B cell (primary cell): ENCODE data around the gene BEGAIN. TPM values are rescaled to one million over a fixed set of nuclear protein-coding genes. Genes with fewer than 3 reads are reported as not detected.

Source experiments
- ATAC-seq: fragments of 200-7000 bp; cut with Tn5 transposase; one replicate; pipeline ENCODE4 v1.10.0; 2021; ENCODE audit warnings: low read depth, mild to moderate bottlenecking, moderate number of reproducible peaks, moderate library complexity
- CTCF ChIA-PET: fragments of 350-600 bp; sonication (Branson Sonifier 250); formaldehyde crosslinking; loops from one replicate; lab custom pipeline; 2021; ENCODE audit warnings: antibody characterized with exemption, inconsistent platforms; lab: Charles Lee
- POLR2A ChIA-PET: fragments of 350-600 bp; sonication (Branson Sonifier 250); formaldehyde crosslinking; loops from one replicate; lab custom pipeline; 2021; ENCODE audit warnings: antibody characterized with exemption; lab: Charles Lee
- DNase-seq: peaks from one replicate; pipeline ENCODE4 v3.0.0; 2013
- H2AFZ ChIP-seq: 2 replicates; pipeline ENCODE4 v1.6.1; 2012; ENCODE audit warnings: mild to moderate bottlenecking, low read depth, low read length; ENCODE audit not compliant: insufficient read depth, poor library complexity, severe bottlenecking
- H3K27ac ChIP-seq, 2 donors: 1 replicate in 1 of 2; 2 replicates in 1 of 2; pipeline ENCODE4 v1.5.1; 2012 to 2013; ENCODE audit warnings: low read length in 2 of 2, mild to moderate bottlenecking in 2 of 2, moderate library complexity in 1 of 2
- H3K27me3 ChIP-seq, 4 experiments: fragments of 200-600 bp in 1 of 4; sonication (generic) in 1 of 4; replicated peaks in 1 of 4; 1 replicate in 2 of 4; 2 replicates in 2 of 4; pipeline versions ENCODE4 v1.6.1 to v1.7.0; 2013 to 2016; ENCODE audit warnings: low read length in 3 of 4, mild to moderate bottlenecking in 2 of 4, mixed read lengths in 1 of 4, moderate library complexity in 1 of 4; ENCODE audit not compliant: insufficient read depth in 4 of 4, control insufficient read depth in 3 of 4; ENCODE audit errors: control extremely low read depth in 1 of 4
- H3K36me3 ChIP-seq, 2 experiments: replicated peaks in 1 of 2; 1 replicate in 1 of 2; 2 replicates in 1 of 2; pipeline versions ENCODE4 v1.6.1 to v1.7.1; 2013; ENCODE audit warnings: low read length in 1 of 2; ENCODE audit not compliant: insufficient read depth in 2 of 2, control insufficient read depth in 1 of 2; ENCODE audit errors: control extremely low read depth in 1 of 2, extremely low read depth in 1 of 2
- H3K4me1 ChIP-seq, 2 donors: fragments of 200-600 bp in 1 of 2; sonication (generic) in 1 of 2; 1 replicate in 1 of 2; 2 replicates in 1 of 2; pipeline versions ENCODE4 v1.5.1 to v1.6.1; 2013 to 2017; ENCODE audit warnings: low read length in 2 of 2; ENCODE audit not compliant: control insufficient read depth in 2 of 2, insufficient read depth in 2 of 2
- H3K4me2 ChIP-seq: replicated peaks from 2 replicates; pipeline ENCODE3; 2012; ENCODE audit warnings: mild to moderate bottlenecking, low read depth, low read length; ENCODE audit not compliant: poor library complexity, severe bottlenecking
- H3K4me3 ChIP-seq, 5 experiments: fragments of 200-600 bp in 1 of 5; sonication (generic) in 1 of 5; 1 replicate in 3 of 5; 2 replicates in 2 of 5; pipeline versions ENCODE4 v1.5.1 to v1.7.0; 2011 to 2016; ENCODE audit warnings: low read length in 4 of 5, mild to moderate bottlenecking in 4 of 5, low read depth in 2 of 5, control low read depth in 1 of 5, moderate library complexity in 1 of 5; ENCODE audit not compliant: insufficient read depth in 1 of 5; ENCODE audit errors: control extremely low read depth in 1 of 5, extremely low read depth in 1 of 5
- H3K79me2 ChIP-seq: fragments of 200-600 bp; sonication (generic); one replicate; pipeline ENCODE4 v1.6.0; 2016; ENCODE audit warnings: low read length; ENCODE audit not compliant: control insufficient read depth, insufficient read depth
- H3K9ac ChIP-seq: fragments of 200-600 bp; sonication (generic); 2 replicates; pipeline ENCODE4 v1.6.1; 2017; ENCODE audit warnings: mild to moderate bottlenecking, low read length, moderate library complexity
- H3K9me3 ChIP-seq, 3 donors: one replicate each; pipeline versions ENCODE4 v1.6.1 to v1.7.1; 2013; ENCODE audit warnings: low read length in 2 of 3; ENCODE audit not compliant: control insufficient read depth in 2 of 3, insufficient read depth in 1 of 3; ENCODE audit errors: control extremely low read depth in 1 of 3
- H4K20me1 ChIP-seq: 2 replicates; pipeline ENCODE4 v1.6.0; 2012; ENCODE audit warnings: mild to moderate bottlenecking, low read length; ENCODE audit not compliant: insufficient read depth, control insufficient read depth, poor library complexity, severe bottlenecking
- H3K27ac Mint-ChIP-seq: one replicate; pipeline ENCODE4 v1.8.0; 2021; ENCODE audit warnings: mixed read lengths
- H3K27me3 Mint-ChIP-seq: one replicate; pipeline ENCODE4 v1.8.0; 2021; ENCODE audit warnings: mixed read lengths
- H3K4me1 Mint-ChIP-seq: one replicate; pipeline ENCODE4 v1.8.0; 2021; ENCODE audit warnings: mixed read lengths
- H3K4me3 Mint-ChIP-seq: one replicate; pipeline ENCODE4 v1.8.0; 2021; ENCODE audit warnings: mixed read lengths
- H3K9me3 Mint-ChIP-seq: one replicate; pipeline ENCODE4 v1.8.0; 2022; ENCODE audit warnings: mixed read lengths; ENCODE audit not compliant: insufficient read depth
- EZH2 ChIP-seq: IDR thresholded peaks from 2 replicates; pipeline ENCODE4 v1.6.1; 2012; ENCODE audit warnings: borderline replicate concordance, low read depth, mild to moderate bottlenecking, moderate library complexity, low read length; ENCODE audit not compliant: insufficient read depth, poor library complexity, severe bottlenecking
- WGBS: methylation state at CpG from one replicate; pipeline ENCODE4 v1.1.5; 2013; ENCODE audit warnings: missing lambda C conversion rate; ENCODE audit not compliant: insufficient coverage; 5-methylcytosine and 5-hydroxymethylcytosine counted together
- intact Hi-C: fragments of 100-400 bp; cut with micrococcal nuclease; formaldehyde crosslinking; loops from one replicate; pipeline ENCODE4 v1.10.0; 2022
- polyA plus RNA-seq: library from polyadenylated mRNA; depleted of rRNA; stranded (reverse); fragments of >200 nt; gene quantifications from 2 replicates; pipeline ENCODE4 v1.2.3, GENCODE V29; 2012
- total RNA-seq, 2 donors: library from RNA; stranded (reverse); fragments of 120-200 nt in 1 of 2; gene quantifications; 1 replicate in 1 of 2; 2 replicates in 1 of 2; pipeline versions ENCODE4 v1.2.3 to v1.2.4, GENCODE V29; 2013 to 2022
- TF ChIP-seq, protein P1 (sequence below): fragments of 200-600 bp; IDR thresholded peaks from one replicate; pipeline ENCODE4 v1.8.0; 2022; ENCODE audit warnings: antibody characterized with exemption, mild to moderate bottlenecking

The BEGAIN gene
- total and polyA plus RNA-seq, 2 donors (not counting 1 experiment from before 2014, with no cell fraction given), result 4.9 TPM; not detected in 1

DNA sequence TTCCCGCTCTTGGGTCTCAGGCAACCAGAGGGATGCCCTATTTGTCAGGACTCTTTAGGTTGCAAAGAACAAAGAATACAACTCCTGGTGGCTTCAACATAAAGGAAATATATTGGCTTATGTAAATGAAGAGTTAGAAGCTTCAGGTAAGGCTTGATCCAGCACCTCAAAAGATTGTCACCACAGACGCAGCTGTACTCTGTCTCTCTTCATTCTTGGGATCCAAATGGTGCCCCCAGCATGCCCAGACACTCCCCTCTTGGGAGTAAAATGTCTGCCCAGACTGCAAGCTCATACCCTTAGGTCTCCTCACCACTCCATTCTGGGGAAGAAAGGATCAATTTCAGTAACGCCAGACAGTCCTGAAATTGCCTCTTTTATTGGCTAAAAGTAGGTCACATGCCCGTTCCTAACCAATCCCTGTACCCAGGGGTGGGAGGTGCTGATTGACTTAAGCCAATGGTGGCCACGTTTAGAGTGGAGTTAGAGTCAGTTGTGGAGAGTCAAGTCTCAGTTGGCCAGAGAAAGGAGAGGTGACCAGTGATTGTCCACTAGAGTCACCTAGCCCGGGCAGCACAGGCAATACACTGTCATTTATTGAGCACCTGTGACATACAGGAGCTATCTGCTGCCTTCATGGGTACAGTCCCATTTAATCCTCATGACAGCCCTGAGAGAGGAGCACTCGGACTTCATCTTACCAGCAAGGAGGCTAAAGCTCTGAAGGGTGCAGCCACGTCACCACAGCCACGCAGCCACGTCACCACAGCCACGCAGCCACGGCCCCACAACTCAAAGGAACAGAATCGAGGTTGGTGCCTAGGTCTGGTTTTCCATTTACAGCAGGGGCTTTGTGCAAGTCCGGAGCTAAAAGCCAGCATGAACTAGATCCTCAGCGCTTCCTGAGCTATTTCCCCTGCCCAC lies 19.7 kb upstream of the BEGAIN start:
- CTCF ChIA-PET, result interaction anchor here (1.0 kb wide), 1 partner anchor 10 kb away, joined by 3 read pairs; no protein-coding TSS in a partner anchor

More for the DNA sequence above, 19.7 kb upstream of the BEGAIN start:
- Mint-ChIP-seq H3K4me1 (no peaks in the 10 kb centered on the region), H3K27ac (no peak overlapping the region), H3K27me3 (peaks cover 15% of the 10 kb centered on the region), H3K9me3 (peaks cover 3% of the 10 kb centered on the region), H3K4me3 (no peak overlapping the region)
- intact Hi-C loops, result no loop called here
- no peak overlapping the region for H3K9ac ChIP-seq
- no peak for ATAC-seq
- no peak overlapping the region for H3K27ac ChIP-seq
- TF ChIP-seq, protein P1, sequence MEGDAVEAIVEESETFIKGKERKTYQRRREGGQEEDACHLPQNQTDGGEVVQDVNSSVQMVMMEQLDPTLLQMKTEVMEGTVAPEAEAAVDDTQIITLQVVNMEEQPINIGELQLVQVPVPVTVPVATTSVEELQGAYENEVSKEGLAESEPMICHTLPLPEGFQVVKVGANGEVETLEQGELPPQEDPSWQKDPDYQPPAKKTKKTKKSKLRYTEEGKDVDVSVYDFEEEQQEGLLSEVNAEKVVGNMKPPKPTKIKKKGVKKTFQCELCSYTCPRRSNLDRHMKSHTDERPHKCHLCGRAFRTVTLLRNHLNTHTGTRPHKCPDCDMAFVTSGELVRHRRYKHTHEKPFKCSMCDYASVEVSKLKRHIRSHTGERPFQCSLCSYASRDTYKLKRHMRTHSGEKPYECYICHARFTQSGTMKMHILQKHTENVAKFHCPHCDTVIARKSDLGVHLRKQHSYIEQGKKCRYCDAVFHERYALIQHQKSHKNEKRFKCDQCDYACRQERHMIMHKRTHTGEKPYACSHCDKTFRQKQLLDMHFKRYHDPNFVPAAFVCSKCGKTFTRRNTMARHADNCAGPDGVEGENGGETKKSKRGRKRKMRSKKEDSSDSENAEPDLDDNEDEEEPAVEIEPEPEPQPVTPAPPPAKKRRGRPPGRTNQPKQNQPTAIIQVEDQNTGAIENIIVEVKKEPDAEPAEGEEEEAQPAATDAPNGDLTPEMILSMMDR, result no peak
- no peak for TF ChIP-seq EZH2
- H3K36me3 ChIP-seq, result no peaks in the 10 kb centered on the region
- no peak overlapping the region for H3K4me2 ChIP-seq
- H3K79me2 ChIP-seq, result no peaks in the 10 kb centered on the region
- WGBS, result 95% methylated on average over 14 of the region's 15 CpGs
- no peaks in the 10 kb centered on the region for H4K20me1 ChIP-seq
- no peak overlapping the region for H3K4me3 ChIP-seq
- peaks cover 0 to 6% (median 0%) of the 10 kb centered on the region in 4 experiments for H3K27me3 ChIP-seq
- H2AFZ ChIP-seq, result no peak overlapping the region
- no peak for DNase-seq
- peaks cover 0 to 32% (median 7%) of the 10 kb centered on the region in 3 donors for H3K9me3 ChIP-seq
- POLR2A ChIA-PET, result no interaction called here
- H3K4me1 ChIP-seq, result no peaks in the 10 kb centered on the region
